GM21717 (cell line): ENCODE data around the gene TNS2.

Experiments
- ATAC-seq: cut with Tn5 transposase; IDR thresholded peaks from one replicate; pipeline ENCODE4 v1.9.1; 2021; ENCODE audit warnings: mild to moderate bottlenecking, moderate library complexity; ENCODE audit not compliant: unreplicated experiment

Gene TNS2

DNA sequence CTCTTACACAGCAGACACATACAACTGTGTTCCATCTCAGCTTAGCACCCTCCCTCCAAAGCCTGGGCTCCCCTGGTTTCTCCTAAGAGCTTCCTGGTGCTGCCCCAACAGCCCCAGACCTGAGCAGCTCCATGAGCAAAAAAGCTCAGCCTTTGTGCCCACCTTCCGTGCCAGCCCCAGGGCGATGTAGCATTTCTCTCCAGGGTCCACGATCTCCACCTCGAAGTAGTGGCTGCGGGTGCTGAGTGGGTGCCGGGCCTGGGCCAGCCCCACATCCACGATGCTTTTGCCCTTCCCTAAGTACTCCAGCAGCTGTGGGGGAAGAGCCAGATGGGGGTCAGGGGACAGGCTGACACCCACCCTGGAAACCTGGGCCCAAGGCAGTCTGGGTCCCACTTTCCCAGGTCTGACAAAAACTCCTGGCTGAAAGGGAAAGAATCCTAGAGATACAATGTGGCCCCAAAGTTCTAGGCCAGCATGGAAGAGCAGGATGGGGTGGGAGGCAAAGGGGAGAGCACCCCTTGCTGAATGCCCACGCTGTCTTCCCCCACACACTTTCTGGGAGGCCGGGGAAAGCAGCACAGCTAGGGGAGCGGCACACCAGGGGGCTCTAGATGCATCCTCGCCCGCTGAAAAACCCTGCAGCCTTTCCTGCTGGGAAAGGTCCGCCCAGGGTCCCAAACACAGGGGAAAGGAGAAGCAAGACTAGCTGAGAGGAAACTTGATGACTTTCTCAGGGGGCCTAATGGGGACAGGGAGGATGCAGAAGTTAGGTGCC is 18.3 kb downstream of the TNS2 start:
- ATAC-seq = no peak

DNA sequence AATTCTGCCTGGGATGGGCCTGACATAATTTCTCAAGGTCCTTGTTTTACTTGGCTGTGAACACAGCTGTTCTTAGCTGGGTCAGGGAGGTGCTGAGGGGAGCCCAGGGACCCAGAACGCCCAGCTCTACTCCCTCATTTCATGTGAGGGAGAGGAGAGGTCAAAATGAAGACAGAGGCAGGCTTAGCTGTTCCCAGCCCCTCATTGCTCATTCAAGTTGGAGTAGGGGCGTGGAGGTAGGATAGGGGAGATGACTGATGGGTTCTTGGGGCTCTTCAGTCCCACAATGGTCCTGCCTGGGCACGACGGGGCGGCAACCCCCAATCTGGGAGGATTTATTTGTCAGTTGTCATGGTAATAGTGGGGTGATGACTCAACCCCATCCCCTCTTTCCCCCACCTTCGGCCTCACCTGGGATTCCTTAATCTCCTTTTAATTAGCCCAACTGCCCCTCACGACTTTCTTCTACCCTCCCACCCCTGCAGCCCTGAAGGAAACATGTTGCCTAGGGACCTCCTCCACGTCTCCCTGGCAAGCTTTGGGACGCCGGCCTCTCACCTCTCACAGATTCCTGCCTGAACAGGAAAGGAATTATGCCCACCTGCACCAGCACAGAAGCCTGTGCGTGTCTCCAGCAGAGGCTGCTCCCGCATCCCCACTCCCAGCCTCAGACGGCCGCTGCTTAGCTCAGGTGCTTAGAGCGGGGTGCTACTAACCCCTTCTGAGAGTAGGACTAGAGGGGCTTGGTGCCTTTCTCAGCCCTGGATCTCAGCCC is 19.1 kb downstream of the TNS2 start:
- ATAC-seq = no peak

DNA sequence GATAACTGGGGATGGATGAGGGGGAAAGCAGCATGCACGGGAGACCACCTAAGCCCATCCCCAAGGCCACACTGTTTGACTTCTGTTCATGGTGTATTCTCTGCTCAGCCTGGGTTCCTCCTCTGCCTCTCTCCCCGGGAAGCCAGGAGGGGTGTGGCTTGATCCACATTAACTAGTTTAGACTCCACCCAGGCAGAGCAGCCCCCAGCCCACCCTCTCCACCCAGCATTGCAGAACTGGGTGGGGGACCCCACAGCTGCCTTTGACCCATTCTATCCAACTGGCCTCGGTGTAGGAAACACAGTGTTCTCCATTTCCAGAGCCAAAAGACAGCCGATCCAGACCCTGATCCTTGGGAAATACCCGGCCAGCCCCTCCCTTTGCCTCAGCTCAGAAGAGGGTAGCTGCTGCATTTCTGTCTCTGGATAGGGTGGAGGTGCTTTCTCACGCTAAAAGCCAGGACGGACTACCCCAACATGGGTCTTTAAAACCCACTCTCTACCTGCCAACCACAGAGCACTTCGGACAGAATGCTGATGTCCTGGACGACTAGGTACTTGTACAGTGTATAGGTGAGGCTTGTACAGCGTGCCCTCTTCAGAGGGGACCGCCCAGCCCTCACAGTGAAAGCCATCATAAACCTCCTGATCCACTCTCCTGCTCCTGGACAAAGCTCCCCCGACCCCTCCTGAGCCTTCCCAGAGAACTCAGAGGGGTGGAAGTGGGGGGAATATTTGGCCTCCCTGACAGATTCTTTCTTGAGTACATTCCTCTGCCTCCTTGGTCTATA is 20.0 kb downstream of the TNS2 start:
- ATAC-seq = no peak

DNA sequence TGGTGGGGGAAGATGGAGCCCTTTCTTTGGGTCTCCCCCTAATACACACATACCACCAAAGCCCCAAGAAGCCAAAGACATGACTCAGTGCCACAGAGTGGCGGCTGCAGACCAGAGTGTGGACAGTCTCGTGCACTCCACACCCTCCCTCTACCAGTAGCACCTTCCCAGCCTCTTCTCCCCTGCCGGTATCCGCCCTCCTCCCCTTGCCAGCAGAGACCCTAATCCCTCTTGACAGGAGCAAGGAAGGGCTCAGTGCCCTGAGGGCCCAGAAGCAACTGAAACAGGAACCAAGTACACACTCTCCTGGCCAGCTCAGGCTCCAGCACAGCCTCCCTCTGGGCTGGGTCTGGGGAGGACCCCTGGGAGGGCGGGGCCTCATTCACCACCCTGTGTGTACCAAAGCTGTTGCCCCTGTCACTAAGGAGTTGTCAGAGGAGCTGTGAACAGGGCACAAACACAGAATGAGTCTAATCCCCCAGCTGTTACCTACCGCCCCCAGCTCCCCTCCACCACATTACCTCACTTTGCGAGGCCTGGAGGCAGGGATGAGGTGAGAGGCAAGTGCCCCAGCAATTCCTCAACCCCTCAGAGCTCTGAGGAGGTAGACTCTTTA is 21.1 kb downstream of the TNS2 start:
- ATAC-seq = no peak

DNA sequence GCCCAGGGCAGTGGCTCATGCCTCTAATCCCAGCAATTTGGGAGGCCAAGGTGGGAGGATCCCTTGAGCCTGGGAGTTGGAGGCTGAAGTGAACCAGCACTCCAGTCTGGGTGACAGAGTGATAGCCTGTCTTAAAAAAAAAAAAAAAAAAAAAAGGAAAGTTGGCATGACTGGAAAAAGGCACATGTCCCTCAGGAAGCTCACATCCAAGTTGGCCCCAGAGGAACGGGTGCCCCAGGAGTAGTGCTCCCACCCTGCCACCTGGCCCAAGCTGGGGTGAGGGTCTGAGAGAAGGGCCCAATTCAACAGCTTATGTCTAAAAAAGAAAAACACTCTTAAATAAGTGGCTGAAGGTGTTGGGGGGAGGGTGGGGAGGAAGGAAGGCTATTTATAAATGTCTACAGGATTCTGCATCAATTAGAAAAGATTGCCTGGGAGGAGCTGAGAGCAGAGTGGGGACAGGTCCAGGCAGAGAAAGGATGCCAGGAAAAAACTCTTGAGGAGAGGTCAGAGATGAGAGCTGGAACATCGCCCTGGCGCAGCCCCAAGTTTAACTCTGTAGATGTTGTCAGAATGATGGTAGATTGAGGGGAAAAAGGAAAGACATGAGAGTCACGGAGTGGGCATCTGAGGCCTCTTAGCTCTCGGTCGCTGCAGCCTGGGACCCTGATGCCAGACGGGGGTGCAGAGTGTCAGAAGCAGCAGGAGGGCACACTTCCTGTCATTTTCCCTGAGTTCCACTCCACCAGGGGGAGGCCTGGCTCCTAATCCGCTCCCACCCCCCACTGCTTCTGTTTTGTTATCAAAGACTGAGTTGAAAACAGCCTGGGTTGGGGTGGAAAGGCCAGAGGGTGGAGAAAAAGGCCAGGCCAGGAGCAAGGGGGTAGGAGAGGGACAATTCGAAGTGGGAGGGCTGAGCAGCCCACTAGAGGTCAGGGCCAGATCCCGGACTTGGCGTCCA is 22.0 kb downstream of the TNS2 start:
- no peak for ATAC-seq

DNA sequence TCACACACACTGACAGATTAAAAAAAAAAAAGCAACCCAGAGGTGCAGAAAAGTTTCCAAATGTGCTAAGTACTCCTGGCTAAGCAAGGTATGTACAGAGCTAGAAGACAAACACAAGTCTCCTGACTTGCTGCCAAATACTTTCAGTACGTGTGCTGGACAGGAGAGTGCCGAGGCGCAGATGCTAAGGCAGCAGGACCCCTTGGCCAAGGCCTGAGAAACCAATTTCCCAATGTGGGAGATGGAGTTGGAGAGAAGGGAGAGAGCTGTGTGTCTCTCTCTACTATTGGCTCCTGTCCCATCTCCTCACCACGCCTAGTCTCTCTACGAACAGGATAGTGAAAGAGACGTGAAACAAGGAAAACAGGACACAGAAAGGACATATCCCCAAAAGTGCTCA is 24.0 kb downstream of the TNS2 start:
- no peak for ATAC-seq

DNA sequence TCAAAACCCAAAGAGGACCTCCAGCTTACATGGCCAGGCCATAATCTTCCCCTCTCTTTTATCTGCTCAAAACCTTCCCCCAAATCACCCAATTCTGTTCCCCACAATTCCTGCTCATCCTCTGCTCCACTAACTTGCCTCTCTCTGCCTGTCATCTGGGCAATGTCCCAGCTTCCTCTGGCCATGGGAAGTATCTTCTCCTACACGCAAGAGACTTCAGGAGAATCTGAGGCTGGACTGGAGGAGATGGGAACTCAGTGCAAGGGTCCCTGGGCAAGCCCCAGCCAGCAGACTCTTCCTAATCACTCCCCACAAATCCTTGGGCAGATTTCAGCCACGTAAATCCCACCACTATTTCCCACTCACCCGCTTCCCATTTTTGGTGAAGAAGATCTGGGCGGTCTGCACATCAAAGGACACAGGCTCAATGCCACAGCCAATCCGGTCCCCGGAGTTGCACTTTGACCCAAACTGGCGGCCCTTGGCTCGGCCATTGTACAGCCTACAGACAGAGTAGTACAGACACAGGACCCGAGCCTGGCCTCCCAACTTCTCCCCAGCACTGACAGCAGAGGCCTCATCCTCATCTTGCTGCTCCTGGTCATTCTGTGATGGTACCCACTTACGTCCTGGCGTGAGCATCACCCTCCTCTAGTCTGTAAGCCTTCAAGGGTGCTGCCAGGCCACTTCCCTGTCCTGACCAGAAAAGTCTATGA is 24.6 kb downstream of the TNS2 start:
- ATAC-seq = no peak

DNA sequence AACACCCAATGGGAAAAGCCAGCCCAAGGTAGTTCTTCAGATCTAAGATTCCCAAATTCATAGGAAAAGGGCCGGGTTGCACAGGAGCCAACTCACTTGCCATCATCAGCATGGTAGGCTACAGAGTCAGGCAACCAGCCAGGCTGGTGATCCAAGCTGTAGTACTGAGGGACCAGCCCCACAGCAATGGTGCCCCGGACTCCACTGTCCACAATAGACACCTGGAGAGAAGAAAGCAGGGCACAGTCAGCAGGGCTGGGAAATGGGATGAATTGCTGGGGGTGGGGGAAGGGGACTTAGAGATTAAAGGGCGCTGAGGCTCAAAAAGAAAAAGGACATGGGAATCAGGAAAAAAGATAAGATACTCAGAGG is 25.1 kb downstream of the TNS2 start:
- no peak for ATAC-seq

DNA sequence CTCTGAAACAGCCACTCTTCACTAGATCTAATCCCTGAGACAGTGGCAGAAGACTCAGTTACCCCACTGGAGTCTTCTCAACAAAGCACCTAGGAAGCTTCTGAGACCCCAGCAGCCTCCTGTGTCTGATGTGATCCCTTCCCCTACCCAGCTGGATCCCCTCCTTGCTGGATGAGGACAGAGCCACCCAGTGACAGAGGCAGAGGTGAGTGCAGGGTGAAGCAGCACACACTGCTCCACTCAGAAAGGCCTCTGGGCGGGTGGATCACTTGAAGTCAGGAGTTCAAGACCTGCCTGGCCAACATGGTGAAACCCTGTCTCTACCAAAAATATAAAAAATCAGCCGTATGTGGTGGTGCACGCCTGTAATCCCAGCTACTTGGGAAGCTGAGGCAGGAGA is 26.6 kb downstream of the TNS2 start:
- no peak for ATAC-seq

DNA sequence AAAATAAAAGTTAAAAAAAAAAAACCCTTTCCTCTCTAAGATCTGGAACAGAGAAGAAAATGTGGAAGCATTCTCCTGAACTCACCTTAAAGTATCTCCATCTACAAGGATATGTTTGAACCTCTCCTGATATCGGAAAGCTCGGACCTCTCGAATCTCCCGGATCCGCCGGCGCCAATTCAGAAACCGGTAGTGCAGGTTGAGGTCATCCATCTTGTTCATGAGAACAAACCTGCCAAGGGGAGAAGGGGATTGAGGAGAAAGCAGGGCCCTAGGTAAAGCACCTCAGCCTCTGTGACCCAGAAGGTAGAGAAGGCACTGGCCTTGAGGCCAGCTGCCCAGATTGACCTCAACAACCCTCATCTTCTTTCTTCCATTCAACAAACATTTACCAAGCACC is 27.2 kb downstream of the TNS2 start:
- no peak for ATAC-seq

DNA sequence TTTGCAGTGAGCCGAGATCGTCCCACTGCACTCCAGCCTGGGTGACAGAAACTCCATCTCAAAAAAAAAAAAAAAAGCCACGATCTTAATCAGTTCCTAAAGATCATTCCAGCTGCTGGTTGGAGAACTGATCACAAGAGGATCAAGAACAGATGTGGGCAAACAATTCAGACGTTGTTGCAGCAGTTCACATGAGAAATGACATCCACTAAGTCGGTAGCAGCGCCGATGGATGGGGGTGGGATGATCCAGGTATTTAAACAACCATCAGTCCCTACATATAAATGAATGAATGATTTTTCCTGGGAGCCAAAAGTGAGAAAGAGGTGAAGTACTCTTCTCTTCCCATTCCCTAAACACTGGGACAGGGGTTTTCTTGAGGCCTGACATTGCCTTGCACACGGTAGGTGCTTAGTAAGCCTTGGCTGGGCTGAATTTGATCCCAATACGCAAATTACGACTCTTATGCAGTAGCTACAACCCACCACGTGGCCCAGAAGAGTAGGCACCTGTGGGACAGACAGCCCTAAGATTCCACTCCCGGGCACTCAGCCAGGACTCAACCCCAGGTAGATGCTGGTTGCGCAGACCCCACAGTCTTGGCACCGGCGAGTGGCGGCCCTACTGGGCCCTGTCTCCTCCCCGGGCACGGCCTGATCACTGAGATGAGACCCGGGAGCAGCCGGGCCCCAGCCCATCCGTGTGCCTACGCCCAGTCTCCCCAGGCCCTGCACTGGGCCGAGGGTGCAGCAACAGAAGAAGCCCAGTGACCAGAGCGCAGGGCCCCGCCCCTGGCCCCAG is 28.8 kb downstream of the TNS2 start:
- peak; percentile 29 for ATAC-seq

DNA sequence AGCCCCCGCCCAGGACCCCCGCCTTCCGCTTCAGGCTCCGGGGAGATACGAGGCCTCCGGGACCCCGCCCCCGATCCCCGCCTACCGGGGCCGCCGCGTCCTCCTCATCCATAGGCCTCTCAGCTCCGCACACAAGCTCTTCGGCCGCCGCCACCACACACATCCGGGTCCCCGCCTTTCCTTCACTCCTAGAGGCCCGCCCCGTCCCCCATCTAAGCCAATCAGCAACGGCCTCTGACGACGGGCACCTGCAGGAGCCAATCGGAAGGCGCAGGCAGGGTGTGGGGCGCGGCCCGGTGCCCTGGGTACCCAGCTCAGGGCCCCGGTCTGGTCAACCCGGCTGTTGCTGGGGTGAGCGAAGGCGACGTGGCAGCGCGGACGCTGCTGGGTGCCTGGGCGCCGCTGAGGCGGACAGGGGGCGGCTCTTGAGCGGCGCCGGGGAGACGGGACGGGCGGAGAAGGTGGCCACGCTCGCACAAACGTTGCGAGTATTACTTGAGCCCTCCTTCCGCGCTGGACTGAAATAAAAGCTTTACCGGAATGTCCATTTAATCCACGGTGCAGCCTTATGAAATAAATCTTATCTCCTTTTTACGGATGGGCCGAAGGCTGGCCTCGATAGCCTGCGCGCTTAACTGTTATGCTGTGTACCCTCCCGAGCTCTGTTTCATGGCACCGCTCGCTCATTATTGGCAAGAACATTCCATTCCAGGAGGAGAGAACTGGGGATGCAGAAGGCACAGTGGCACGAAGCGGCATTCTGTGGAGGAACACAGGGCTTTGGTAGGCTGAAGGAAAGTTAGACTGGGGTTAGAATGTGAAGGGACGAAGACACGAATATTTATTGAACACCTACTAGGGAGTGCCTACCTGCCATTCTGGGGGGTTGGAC is 29.6 kb downstream of the TNS2 start, which contains the start of gene SPRYD3:
Gene SPRYD3, minus strand, starts transcription at position 165 of the 892 bp plus-strand sequence. Its CDS starts 57 bp downstream, at position 108.
- ATAC-seq = peak; percentile 96

DNA sequence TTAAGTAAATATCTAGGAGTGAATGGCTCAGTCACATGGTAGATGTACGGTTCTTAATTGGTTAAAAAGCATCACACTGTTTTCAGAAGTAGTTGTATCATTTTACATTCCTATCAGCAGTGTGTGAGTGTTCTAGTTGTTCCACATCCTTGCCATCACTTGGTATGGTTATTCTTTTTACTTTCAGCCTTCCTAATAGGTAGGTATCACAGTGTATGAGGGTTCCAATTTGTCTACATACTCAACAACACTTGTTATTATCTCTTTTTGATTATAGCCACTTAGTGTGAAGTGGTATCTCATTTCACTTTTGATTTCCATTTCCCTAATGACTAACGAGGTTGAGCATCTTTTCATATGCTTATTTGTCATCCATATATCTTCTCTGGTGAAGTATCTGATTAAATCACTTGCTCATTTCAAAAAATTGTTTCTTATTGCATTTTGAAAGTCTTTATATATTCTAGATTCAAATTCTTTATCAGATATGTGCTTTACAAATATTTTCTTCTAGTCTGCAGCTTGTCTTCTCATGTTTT is 32.8 kb downstream of the TNS2 start:
- ATAC-seq = no peak

DNA sequence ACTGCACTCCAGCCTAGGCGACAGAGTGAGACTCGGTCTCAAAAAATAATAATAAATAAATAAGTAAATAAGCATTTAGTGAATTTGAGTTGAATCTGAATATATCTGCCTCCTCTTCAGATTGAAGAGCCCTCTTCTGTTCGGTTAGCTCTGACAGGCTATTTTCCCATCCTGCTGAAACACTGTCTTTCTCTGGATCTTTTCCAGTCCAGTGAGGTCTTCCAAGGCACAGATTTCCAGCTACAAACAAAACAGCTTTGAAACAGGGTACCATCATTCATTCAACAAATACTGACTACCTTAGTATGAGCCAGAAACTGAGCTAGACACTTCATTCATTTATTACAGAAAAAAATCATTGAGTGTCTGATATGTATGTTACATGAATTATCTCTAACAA is 36.5 kb downstream of the TNS2 start:
- ATAC-seq = no peak

DNA sequence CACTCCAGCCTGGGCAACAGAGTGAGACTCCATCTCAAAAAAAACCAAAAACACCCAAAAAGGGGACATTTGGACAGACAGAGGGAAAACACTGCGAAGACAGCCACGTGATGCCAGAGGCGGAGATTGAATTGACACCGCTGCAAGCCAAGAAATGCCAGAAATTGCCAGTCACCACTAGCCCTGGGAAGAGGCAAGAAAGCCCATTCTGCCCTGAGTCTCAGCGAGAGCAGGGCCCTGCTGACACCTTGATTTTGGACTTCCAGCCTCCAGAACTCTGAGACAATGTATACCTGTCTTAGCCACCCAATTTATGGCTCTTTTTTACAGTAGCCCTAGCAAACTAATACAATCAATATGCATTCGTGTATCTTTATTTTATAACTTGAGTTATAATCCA is 40.2 kb downstream of the TNS2 start:
- no peak for ATAC-seq

DNA sequence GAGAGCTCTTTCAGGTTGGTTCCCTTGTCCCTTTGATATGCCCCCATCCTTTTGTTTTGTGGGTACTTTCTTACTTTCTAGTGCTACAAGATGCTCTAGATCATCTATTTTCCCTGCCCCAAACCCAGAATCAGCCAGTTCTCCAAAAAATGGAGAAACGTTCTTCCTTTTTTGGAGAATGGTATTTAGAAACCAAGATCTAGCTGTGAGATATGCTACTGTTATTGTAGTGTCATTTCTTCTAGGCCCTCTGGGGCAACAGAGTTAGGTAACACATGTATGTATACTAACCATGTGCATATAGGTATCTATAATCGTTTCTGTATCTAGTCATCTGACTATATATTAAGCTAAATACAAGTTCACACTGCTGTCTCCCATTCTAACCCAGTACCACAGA is 40.7 kb downstream of the TNS2 start:
- no peak for ATAC-seq

DNA sequence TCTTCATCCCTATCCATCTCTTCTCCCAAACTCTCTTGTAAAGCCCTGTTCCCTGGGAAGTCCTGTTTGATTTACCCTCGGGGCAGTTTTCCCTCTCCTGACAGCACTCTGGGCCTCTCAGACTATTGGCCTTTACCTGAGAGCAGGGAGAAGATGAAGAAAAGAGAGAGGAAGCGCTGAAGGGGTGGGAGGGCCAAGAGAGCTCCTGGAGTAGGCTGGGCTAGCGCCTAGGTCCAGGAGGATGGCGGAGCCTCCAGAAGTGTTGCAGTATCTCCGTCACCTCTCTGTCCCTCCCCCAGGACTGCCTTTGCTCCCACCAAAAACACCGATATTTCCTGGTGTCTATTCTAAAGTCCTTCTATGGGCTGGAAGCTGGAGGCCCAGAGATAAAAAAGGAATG is 41.9 kb downstream of the TNS2 start:
- ATAC-seq = no peak
